Neuronal stem cell (in vitro differentiated cells): Measurements from ENCODE around the gene ZNF407.
"Not testable (repeated sequence)": the region's sequence is repeated elsewhere in the genome, so short reads cannot be mapped to it uniquely, and the experiment has no call there.

Experiments
- DNase-seq: peaks from one replicate; pipeline ENCODE4 v3.0.0-alpha.2; 2013; ENCODE audit warnings: low spot score
- H2AFZ ChIP-seq: one replicate; pipeline ENCODE4 v1.6.1; 2013; ENCODE audit warnings: mild to moderate bottlenecking, low read length, inconsistent platforms
- H2AK5ac ChIP-seq: 2 replicates; pipeline ENCODE4 v1.6.1; 2013; ENCODE audit warnings: low read depth, mild to moderate bottlenecking, inconsistent platforms, low read length, moderate library complexity, mixed read lengths
- H2BK120ac ChIP-seq: 2 replicates; pipeline ENCODE4 v1.6.1; 2013; ENCODE audit warnings: low read depth, mild to moderate bottlenecking, inconsistent platforms, low read length, moderate library complexity, mixed read lengths
- H2BK12ac ChIP-seq: one replicate; pipeline ENCODE4 v1.6.1; 2013; ENCODE audit warnings: low read length, inconsistent platforms
- H2BK15ac ChIP-seq: 2 replicates; pipeline ENCODE4 v1.6.1; 2013; ENCODE audit warnings: mild to moderate bottlenecking, low read length, inconsistent platforms, mixed read lengths
- H2BK5ac ChIP-seq: one replicate; pipeline ENCODE4 v1.6.1; 2013; ENCODE audit warnings: inconsistent platforms, mild to moderate bottlenecking, low read length, moderate library complexity
- H3K14ac ChIP-seq: one replicate; pipeline ENCODE4 v1.6.1; 2013; ENCODE audit warnings: low read length, inconsistent platforms
- H3K18ac ChIP-seq: 2 replicates; pipeline ENCODE4 v1.6.1; 2013; ENCODE audit warnings: low read length, inconsistent platforms
- H3K23ac ChIP-seq: 2 replicates; pipeline ENCODE4 v1.6.1; 2013; ENCODE audit warnings: low read depth, mild to moderate bottlenecking, mixed read lengths, low read length, inconsistent platforms; ENCODE audit not compliant: poor library complexity
- H3K27ac ChIP-seq: replicated peaks from 3 replicates; pipeline ENCODE4 v1.5.1; 2013; ENCODE audit warnings: low read length, inconsistent platforms
- H3K27me3 ChIP-seq, 3 experiments: 2 replicates each; pipeline ENCODE4 v1.6.1; 2013; ENCODE audit warnings: low read length in 3 of 3, mild to moderate bottlenecking in 2 of 3, inconsistent platforms in 1 of 3, low read depth in 1 of 3, mixed read lengths in 1 of 3, moderate library complexity in 1 of 3; ENCODE audit not compliant: control insufficient read depth in 3 of 3, insufficient read depth in 3 of 3
- H3K36me3 ChIP-seq, 2 donors: replicated peaks in 1 of 2; 2 replicates each; pipeline ENCODE4 v1.6.1; 2013; ENCODE audit warnings: low read length in 2 of 2; ENCODE audit not compliant: control insufficient read depth in 2 of 2, insufficient read depth in 2 of 2
- H3K4ac ChIP-seq: 2 replicates; pipeline ENCODE4 v1.6.1; 2013; ENCODE audit warnings: inconsistent platforms, mild to moderate bottlenecking, low read length, moderate library complexity
- H3K4me1 ChIP-seq, 2 donors: 1 replicate in 1 of 2; 2 replicates in 1 of 2; pipeline ENCODE4 v1.6.1; 2013; ENCODE audit warnings: low read length in 2 of 2, low read depth in 1 of 2; ENCODE audit not compliant: control insufficient read depth in 2 of 2, insufficient read depth in 1 of 2
- H3K4me2 ChIP-seq: one replicate; pipeline ENCODE4 v1.6.1; 2013; ENCODE audit warnings: mild to moderate bottlenecking, low read length, inconsistent platforms; ENCODE audit not compliant: insufficient read depth, poor library complexity, severe bottlenecking
- H3K4me3 ChIP-seq, 2 donors: 2 replicates each; pipeline ENCODE4 v1.5.1; 2013; ENCODE audit warnings: low read length in 2 of 2, mild to moderate bottlenecking in 2 of 2, inconsistent platforms in 1 of 2, moderate library complexity in 1 of 2
- H3K79me1 ChIP-seq: one replicate; pipeline ENCODE4 v1.6.1; 2013; ENCODE audit warnings: low read depth, mild to moderate bottlenecking, inconsistent platforms, low read length, moderate library complexity
- H3K9ac ChIP-seq: one replicate; pipeline ENCODE4 v1.6.1; 2013; ENCODE audit warnings: mild to moderate bottlenecking, low read depth, low read length, inconsistent platforms; ENCODE audit not compliant: poor library complexity
- H3K9me3 ChIP-seq, 2 donors: replicated peaks in 1 of 2; 2 replicates each; pipeline versions ENCODE3 to v1.6.1; 2013; ENCODE audit warnings: low read length in 2 of 2, mild to moderate bottlenecking in 2 of 2, inconsistent platforms in 1 of 2, low read depth in 1 of 2, mixed read lengths in 1 of 2, moderate library complexity in 1 of 2; ENCODE audit not compliant: control insufficient read depth in 2 of 2, insufficient read depth in 1 of 2
- H4K8ac ChIP-seq: one replicate; pipeline ENCODE4 v1.6.1; 2013; ENCODE audit warnings: low read depth, mild to moderate bottlenecking, inconsistent platforms, low read length, moderate library complexity
- H4K91ac ChIP-seq: one replicate; pipeline ENCODE4 v1.6.1; 2013; ENCODE audit warnings: low read length, low read depth, mild to moderate bottlenecking, inconsistent platforms; ENCODE audit not compliant: poor library complexity
- WGBS, 2 donors: extraction: QIAGEN DNeasy Blood & Tissue Kit; methylation state at CpG; one replicate each; pipeline ENCODE4 v1.1.7; 2013; ENCODE audit warnings: missing lambda C conversion rate in 2 of 2, mixed read lengths in 1 of 2; ENCODE audit not compliant: insufficient read length in 2 of 2, insufficient replicate concordance in 1 of 2; ENCODE audit errors: extremely low coverage in 2 of 2; 5-methylcytosine and 5-hydroxymethylcytosine counted together

ZNF407 gene

GRCh38 chr18:75083761-75084160 lies 486.1 kb downstream of the ZNF407 start:
- H3K23ac ChIP-seq = no peak overlapping the region
- no peak overlapping the region for H3K14ac ChIP-seq
- H3K18ac ChIP-seq = no peak overlapping the region
- no peak overlapping the region for H3K4me2 ChIP-seq
- DNase-seq = no peak
- H2BK120ac ChIP-seq = no peak overlapping the region
- H2BK5ac ChIP-seq = no peak overlapping the region
- no peak overlapping the region for H4K91ac ChIP-seq
- no peak overlapping the region for H3K4ac ChIP-seq
- H2AFZ ChIP-seq = no peak overlapping the region
- no peak overlapping the region for H3K27ac ChIP-seq
- peaks cover 3 to 9% of the 10 kb centered on the region in 2 donors for H3K9me3 ChIP-seq
- WGBS, 2 donors = no CpG with 5 or more reads among the region's 9 CpGs
- no peaks in the 10 kb centered on the region for H3K36me3 ChIP-seq
- no peak overlapping the region for H2BK15ac ChIP-seq
- H3K27me3 ChIP-seq = no peaks in the 10 kb centered on the region
- H3K9ac ChIP-seq = no peak overlapping the region
- peak overlapping the region in 1 of 2 donors; percentile 26 for H3K4me3 ChIP-seq
- H3K4me1 ChIP-seq = no peaks in the 10 kb centered on the region
- no peaks in the 10 kb centered on the region for H3K79me1 ChIP-seq
- H2BK12ac ChIP-seq = no peak overlapping the region
- H2AK5ac ChIP-seq = peak overlapping the region; percentile 3
- no peak overlapping the region for H4K8ac ChIP-seq

GRCh38 chr18:75085676-75086075 lies 488.0 kb downstream of the ZNF407 start:
- H4K91ac ChIP-seq, H2AK5ac ChIP-seq, H3K27me3 ChIP-seq, H2BK12ac ChIP-seq, H2BK15ac ChIP-seq, H4K8ac ChIP-seq, H2AFZ ChIP-seq, H3K4me2 ChIP-seq, DNase-seq, H3K36me3 ChIP-seq, H3K14ac ChIP-seq, H3K4me1 ChIP-seq, H3K23ac ChIP-seq, H3K4ac ChIP-seq, H3K79me1 ChIP-seq, H3K4me3 ChIP-seq, H3K9ac ChIP-seq, H2BK5ac ChIP-seq, H3K27ac ChIP-seq, H3K18ac ChIP-seq, H2BK120ac ChIP-seq, H3K9me3 ChIP-seq: not testable (repeated sequence)
- no CpG with 5 or more reads among the region's 8 CpGs for WGBS, 2 donors

DNA sequence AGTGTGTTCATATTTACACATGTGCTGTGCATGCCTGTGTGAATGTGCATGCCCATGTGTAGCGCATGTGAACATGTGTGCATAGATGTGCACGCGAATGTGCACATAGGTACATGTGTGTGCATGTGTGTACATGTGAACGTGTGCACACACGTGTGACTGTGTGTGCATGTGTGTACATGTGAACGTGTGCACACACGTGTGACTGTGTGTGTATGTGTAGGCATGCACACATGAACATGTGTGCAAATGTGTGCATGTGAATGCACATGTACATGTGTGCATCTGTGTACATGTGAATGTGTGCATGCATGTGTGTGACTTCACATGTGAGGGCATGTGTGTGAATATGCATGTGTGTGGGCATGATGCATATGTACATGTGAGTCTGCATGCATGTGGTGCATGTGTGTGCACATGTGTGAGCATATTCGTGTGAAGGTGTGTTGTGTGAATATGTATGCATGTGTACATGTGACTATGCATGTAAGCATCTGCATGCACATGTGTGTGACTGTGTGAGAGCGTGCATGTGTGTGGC lies 488.9 kb downstream of the ZNF407 start:
- DNase-seq = no peak
- no peak overlapping the region for H2AK5ac ChIP-seq

GRCh38 chr18:75087119-75088020 lies 489.7 kb downstream of the ZNF407 start:
- WGBS, 2 donors = no CpG with 5 or more reads among the region's 43 CpGs
- no peak overlapping the region for H3K4me2 ChIP-seq
- H4K8ac ChIP-seq = no peak overlapping the region
- H3K23ac ChIP-seq = no peak overlapping the region
- H3K27ac ChIP-seq = no peak overlapping the region
- no peak overlapping the region for H3K4me3 ChIP-seq
- peak overlapping the region; percentile 7 for H2BK5ac ChIP-seq
- H3K4ac ChIP-seq = no peak overlapping the region
- H3K9ac ChIP-seq = peak overlapping the region; percentile 63
- H3K36me3 ChIP-seq = no peaks in the 10 kb centered on the region
- no peaks in the 10 kb centered on the region for H3K27me3 ChIP-seq
- no peak overlapping the region for H2BK15ac ChIP-seq
- peak overlapping the region; percentile 47 for H3K14ac ChIP-seq
- no peaks in the 10 kb centered on the region for H3K79me1 ChIP-seq
- no peak for DNase-seq
- peak overlapping the region; percentile 77 for H3K18ac ChIP-seq
- no peak overlapping the region for H2BK12ac ChIP-seq
- no peak overlapping the region for H2BK120ac ChIP-seq
- peaks cover 3 to 9% of the 10 kb centered on the region in 2 donors for H3K9me3 ChIP-seq
- H2AK5ac ChIP-seq = peak overlapping the region; percentile 9
- no peak overlapping the region for H2AFZ ChIP-seq
- no peaks in the 10 kb centered on the region for H3K4me1 ChIP-seq
- H4K91ac ChIP-seq = no peak overlapping the region

More for the DNA sequence above, 488.9 kb downstream of the ZNF407 start:
- peak overlapping the region in 1 of 2 donors; percentile 49 for H3K4me3 ChIP-seq
- no peak overlapping the region for H2AFZ ChIP-seq
- no peak overlapping the region for H3K4me2 ChIP-seq
- no peak overlapping the region for H3K4ac ChIP-seq
- peak overlapping the region; percentile 7 for H2BK5ac ChIP-seq
- no peak overlapping the region for H3K18ac ChIP-seq
- H2BK12ac ChIP-seq = no peak overlapping the region
- no peak overlapping the region for H4K8ac ChIP-seq
- WGBS, 2 donors = no CpG with 5 or more reads among the region's 9 CpGs
- H3K36me3 ChIP-seq = no peaks in the 10 kb centered on the region
- H3K9ac ChIP-seq = no peak overlapping the region
- no peaks in the 10 kb centered on the region for H3K4me1 ChIP-seq
- H3K27me3 ChIP-seq = no peaks in the 10 kb centered on the region
- H2BK120ac ChIP-seq = no peak overlapping the region
- H3K14ac ChIP-seq = peak overlapping the region; percentile 2
- H3K23ac ChIP-seq = no peak overlapping the region
- peaks cover 3 to 9% of the 10 kb centered on the region in 2 donors for H3K9me3 ChIP-seq
- no peaks in the 10 kb centered on the region for H3K79me1 ChIP-seq
- no peak overlapping the region for H4K91ac ChIP-seq
- no peak overlapping the region for H3K27ac ChIP-seq
- no peak overlapping the region for H2BK15ac ChIP-seq
